ENCODE measurements around the gene AK5.

DNA sequence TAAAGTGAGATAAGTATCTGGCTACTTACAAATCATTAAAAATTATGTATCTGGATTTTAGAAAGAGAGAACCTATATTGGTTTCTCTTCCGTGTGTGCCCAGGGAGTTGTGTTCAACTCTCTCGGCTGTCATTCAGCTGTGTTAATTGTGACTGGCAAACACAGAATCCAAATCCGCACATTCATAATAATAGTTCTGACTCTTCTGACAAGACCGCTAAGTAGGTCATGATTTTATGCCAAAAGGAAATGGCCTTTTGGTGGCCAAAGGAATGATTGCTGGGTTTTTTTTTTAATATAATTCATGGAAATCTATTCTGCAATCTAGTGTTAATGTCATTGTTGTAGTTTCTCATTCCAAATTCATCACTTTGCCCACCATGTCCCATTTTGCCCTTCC, 110.7 kb downstream of the AK5 start:
- TF ChIP-seq, protein P1, sequence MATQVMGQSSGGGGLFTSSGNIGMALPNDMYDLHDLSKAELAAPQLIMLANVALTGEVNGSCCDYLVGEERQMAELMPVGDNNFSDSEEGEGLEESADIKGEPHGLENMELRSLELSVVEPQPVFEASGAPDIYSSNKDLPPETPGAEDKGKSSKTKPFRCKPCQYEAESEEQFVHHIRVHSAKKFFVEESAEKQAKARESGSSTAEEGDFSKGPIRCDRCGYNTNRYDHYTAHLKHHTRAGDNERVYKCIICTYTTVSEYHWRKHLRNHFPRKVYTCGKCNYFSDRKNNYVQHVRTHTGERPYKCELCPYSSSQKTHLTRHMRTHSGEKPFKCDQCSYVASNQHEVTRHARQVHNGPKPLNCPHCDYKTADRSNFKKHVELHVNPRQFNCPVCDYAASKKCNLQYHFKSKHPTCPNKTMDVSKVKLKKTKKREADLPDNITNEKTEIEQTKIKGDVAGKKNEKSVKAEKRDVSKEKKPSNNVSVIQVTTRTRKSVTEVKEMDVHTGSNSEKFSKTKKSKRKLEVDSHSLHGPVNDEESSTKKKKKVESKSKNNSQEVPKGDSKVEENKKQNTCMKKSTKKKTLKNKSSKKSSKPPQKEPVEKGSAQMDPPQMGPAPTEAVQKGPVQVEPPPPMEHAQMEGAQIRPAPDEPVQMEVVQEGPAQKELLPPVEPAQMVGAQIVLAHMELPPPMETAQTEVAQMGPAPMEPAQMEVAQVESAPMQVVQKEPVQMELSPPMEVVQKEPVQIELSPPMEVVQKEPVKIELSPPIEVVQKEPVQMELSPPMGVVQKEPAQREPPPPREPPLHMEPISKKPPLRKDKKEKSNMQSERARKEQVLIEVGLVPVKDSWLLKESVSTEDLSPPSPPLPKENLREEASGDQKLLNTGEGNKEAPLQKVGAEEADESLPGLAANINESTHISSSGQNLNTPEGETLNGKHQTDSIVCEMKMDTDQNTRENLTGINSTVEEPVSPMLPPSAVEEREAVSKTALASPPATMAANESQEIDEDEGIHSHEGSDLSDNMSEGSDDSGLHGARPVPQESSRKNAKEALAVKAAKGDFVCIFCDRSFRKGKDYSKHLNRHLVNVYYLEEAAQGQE (IDR thresholded peaks at IDR 0.05; ENCODE audit: unreplicated experiment) = no peak
- TF ChIP-seq, protein P2, sequence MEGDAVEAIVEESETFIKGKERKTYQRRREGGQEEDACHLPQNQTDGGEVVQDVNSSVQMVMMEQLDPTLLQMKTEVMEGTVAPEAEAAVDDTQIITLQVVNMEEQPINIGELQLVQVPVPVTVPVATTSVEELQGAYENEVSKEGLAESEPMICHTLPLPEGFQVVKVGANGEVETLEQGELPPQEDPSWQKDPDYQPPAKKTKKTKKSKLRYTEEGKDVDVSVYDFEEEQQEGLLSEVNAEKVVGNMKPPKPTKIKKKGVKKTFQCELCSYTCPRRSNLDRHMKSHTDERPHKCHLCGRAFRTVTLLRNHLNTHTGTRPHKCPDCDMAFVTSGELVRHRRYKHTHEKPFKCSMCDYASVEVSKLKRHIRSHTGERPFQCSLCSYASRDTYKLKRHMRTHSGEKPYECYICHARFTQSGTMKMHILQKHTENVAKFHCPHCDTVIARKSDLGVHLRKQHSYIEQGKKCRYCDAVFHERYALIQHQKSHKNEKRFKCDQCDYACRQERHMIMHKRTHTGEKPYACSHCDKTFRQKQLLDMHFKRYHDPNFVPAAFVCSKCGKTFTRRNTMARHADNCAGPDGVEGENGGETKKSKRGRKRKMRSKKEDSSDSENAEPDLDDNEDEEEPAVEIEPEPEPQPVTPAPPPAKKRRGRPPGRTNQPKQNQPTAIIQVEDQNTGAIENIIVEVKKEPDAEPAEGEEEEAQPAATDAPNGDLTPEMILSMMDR (conservative IDR thresholded peaks at IDR 0.05; ENCODE audit: low read depth in 2 of 2) = no peak
- TF ChIP-seq POLR2AphosphoS5 (IDR thresholded peaks at IDR 0.05; ENCODE audit: low read depth) (no peak), CREB1 (CRISPR knock-in tag; IDR thresholded peaks at IDR 0.05; ENCODE audit: low read depth) (no peak)

All from GM23338 (cell line).